K562 (cell line): Measurements from ENCODE around the gene RNF40. TPM values are rescaled to one million over a fixed set of nuclear protein-coding genes. Genes with fewer than 3 reads are reported as not detected.
A peak's percentile ranks its signal among the peaks of the same experiment; 100 is the strongest.

Source experiments
- CHCHD3 ChIP-seq: fragments of 250-450 bp; sonication (Bioruptor Pico); IDR thresholded peaks from 2 replicates; pipeline ENCODE4 v2.1.2; 2022; ENCODE audit warnings: mild to moderate bottlenecking
- CTBP1 ChIP-seq: fragments of 450-650 bp; IDR thresholded peaks from 2 replicates; pipeline ENCODE4 v1.6.1; 2016; ENCODE audit warnings: borderline replicate concordance
- ELF2 ChIP-seq: fragments of 250-450 bp; sonication (Bioruptor Pico); IDR thresholded peaks from 2 replicates; pipeline ENCODE4 v1.5.0; 2021; ENCODE audit warnings: mild to moderate bottlenecking
- ETV5 ChIP-seq: sonication (generic); formaldehyde crosslinking; IDR thresholded peaks from 2 replicates; pipeline ENCODE4 v1.4.0; 2020; ENCODE audit warnings: low read depth, mild to moderate bottlenecking, missing genetic modification reagents
- HNRNPK ChIP-seq: fragments of 200-400 bp; formaldehyde crosslinking; IDR thresholded peaks from one replicate; pipeline ENCODE4 v1.6.1; 2018; ENCODE audit warnings: mild to moderate bottlenecking, low read depth, low read length; ENCODE audit not compliant: poor library complexity, severe bottlenecking
- IRF1 ChIP-seq: sonication (generic); formaldehyde crosslinking; IDR thresholded peaks from 2 replicates; pipeline ENCODE4 v1.8.0; 2022; ENCODE audit warnings: missing genetic modification reagents, mild to moderate bottlenecking, borderline replicate concordance
- JUNB ChIP-seq: fragments of 450-650 bp; formaldehyde crosslinking; conservative IDR thresholded peaks from 2 replicates; pipeline ENCODE4 v1.4.0; 2020; ENCODE audit warnings: mild to moderate bottlenecking
- MAFF ChIP-seq: IDR thresholded peaks from 2 replicates; pipeline ENCODE4 v1.6.1; 2012; ENCODE audit warnings: low read length, improper control_type of control experiment
- NFIX ChIP-seq: fragments of 250-450 bp; sonication (Bioruptor Pico); IDR thresholded peaks from 2 replicates; pipeline ENCODE4 v1.4.0; 2020; ENCODE audit warnings: low read depth, mild to moderate bottlenecking, moderate library complexity
- RNF2 ChIP-seq: sonication (generic); IDR thresholded peaks from 2 replicates; pipeline ENCODE4 v1.6.1; 2016
- RNF219 ChIP-seq: fragments of 250-450 bp; sonication (Bioruptor Pico); IDR thresholded peaks from 2 replicates; pipeline ENCODE4 v1.5.0; 2022; ENCODE audit warnings: mild to moderate bottlenecking
- SMARCC2 ChIP-seq: fragments of 450-650 bp; IDR thresholded peaks from 2 replicates; pipeline ENCODE4 v1.6.1; 2017; ENCODE audit warnings: antibody characterized with exemption, moderate library complexity, mild to moderate bottlenecking, low read depth
- ZC3H4 ChIP-seq: sonication (generic); formaldehyde crosslinking; IDR thresholded peaks from 2 replicates; pipeline ENCODE4 v1.9.0; 2021; ENCODE audit warnings: missing genetic modification reagents, borderline replicate concordance
- ZNF12 ChIP-seq: sonication (generic); formaldehyde crosslinking; IDR thresholded peaks from 2 replicates; pipeline ENCODE4 v1.4.0; 2020; ENCODE audit warnings: mild to moderate bottlenecking, missing genetic modification reagents
- ZNF3 ChIP-seq: fragments of 250-450 bp; sonication (Bioruptor Pico); IDR thresholded peaks from 2 replicates; pipeline ENCODE4 v1.5.0; 2021; ENCODE audit warnings: mild to moderate bottlenecking, moderate library complexity
- ZNF518B ChIP-seq: fragments of 250-450 bp; sonication (Bioruptor Pico); IDR thresholded peaks from 2 replicates; pipeline ENCODE4 v1.5.0; 2021; ENCODE audit warnings: mild to moderate bottlenecking, moderate library complexity
- ZNF717 ChIP-seq: fragments of 250-450 bp; sonication (Bioruptor Pico); IDR thresholded peaks from 2 replicates; pipeline ENCODE4 v1.5.0; 2021
- polyA plus RNA-seq, 8 experiments: library from polyadenylated mRNA; depleted of rRNA in 4 of 8; stranded (reverse) in 5 of 8; unstranded in 3 of 8; fragments of >200 nt; fragmentation: Nextera tagmentation in 2 of 8; fragmentation: Illumina TruSeq in 1 of 8; extraction: Ambion mirVana in 2 of 8; extraction: Trizol in 1 of 8; gene quantifications; 2 replicates each; pipeline versions ENCODE4 v1.2.1 to v1.2.3, GENCODE V29; 2011 to 2014; ENCODE audit warnings: inconsistent platforms in 1 of 8, missing spikeins in 1 of 8
- total RNA-seq, 7 experiments: library from RNA; depleted of rRNA in 6 of 7; stranded (reverse); fragments of >200 nt in 6 of 7; fragmentation: Illumina TruSeq in 2 of 7; extraction: Trizol in 2 of 7; gene quantifications; 2 replicates each; pipeline versions ENCODE4 v1.2.1 to v1.2.3, GENCODE V29; 2011 to 2021; ENCODE audit warnings: low replicate concordance in 1 of 7
- TF ChIP-seq, protein P1 (sequence below): fragments of 450-650 bp; IDR thresholded peaks from 2 replicates; pipeline ENCODE4 v1.6.1; 2018; ENCODE audit not compliant: partially characterized antibody

The RNF40 gene
- total and polyA plus RNA-seq, 9 of the 15 experiments (the other 6 are each of a cell fraction or from before 2014, with no cell fraction given) = 6.2 to 129 (median 81.5) TPM

- TF ChIP-seq ELF2 (CRISPR knock-in tag) (no peak), JUNB (no peak), ZNF12 (CRISPR knock-in tag) (no peak), ETV5 (CRISPR knock-in tag) (0 out of 2 replicates have a peak, but pooled peaks have one; percentile 15), ZC3H4 (CRISPR knock-in tag) (no peak), HNRNPK (no peak), ZNF518B (no peak), ZNF3 (CRISPR knock-in tag) (no peak), CTBP1 (0 out of 2 replicates have a peak, but pooled peaks have one; percentile 43), SMARCC2 (no peak), MAFF (no peak), RNF2 (no peak), CHCHD3 (CRISPR knock-in tag) (no peak), ZNF717 (CRISPR knock-in tag) (no peak), NFIX (CRISPR knock-in tag) (no peak), IRF1 (CRISPR knock-in tag) (no peak), RNF219 (CRISPR knock-in tag) (no peak)
- TF ChIP-seq, protein P1, sequence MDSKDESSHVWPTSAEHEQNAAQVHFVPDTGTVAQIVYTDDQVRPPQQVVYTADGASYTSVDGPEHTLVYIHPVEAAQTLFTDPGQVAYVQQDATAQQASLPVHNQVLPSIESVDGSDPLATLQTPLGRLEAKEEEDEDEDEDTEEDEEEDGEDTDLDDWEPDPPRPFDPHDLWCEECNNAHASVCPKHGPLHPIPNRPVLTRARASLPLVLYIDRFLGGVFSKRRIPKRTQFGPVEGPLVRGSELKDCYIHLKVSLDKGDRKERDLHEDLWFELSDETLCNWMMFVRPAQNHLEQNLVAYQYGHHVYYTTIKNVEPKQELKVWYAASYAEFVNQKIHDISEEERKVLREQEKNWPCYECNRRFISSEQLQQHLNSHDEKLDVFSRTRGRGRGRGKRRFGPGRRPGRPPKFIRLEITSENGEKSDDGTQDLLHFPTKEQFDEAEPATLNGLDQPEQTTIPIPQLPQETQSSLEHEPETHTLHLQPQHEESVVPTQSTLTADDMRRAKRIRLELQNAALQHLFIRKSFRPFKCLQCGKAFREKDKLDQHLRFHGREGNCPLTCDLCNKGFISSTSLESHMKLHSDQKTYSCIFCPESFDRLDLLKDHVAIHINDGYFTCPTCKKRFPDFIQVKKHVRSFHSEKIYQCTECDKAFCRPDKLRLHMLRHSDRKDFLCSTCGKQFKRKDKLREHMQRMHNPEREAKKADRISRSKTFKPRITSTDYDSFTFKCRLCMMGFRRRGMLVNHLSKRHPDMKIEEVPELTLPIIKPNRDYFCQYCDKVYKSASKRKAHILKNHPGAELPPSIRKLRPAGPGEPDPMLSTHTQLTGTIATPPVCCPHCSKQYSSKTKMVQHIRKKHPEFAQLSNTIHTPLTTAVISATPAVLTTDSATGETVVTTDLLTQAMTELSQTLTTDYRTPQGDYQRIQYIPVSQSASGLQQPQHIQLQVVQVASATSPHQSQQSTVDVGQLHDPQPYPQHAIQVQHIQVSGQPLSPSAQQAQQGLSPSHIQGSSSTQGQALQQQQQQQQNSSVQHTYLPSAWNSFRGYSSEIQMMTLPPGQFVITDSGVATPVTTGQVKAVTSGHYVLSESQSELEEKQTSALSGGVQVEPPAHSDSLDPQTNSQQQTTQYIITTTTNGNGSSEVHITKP = no peak
These were observed at the start of gene RNF40, which contains the start of gene CFAP119 (continued) for GRCh38 chr16:30761928-30762902.
